HCEC 1CT (cell line): ENCODE data around the gene REV1.
"Not testable (repeated sequence)": the region's sequence is repeated elsewhere in the genome, so short reads cannot be mapped to it uniquely, and the experiment has no call there.

ENCODE experiments used
- DNase-seq: peaks from one replicate; pipeline ENCODE4 v3.0.0-alpha.2; 2017

REV1 gene

GRCh38 chr2:99401841-99402240 lies 88.0 kb downstream of the REV1 start:
- no peak for DNase-seq

- no peak for DNase-seq
Measured at GRCh38 chr2:99399795-99400194, 90.0 kb downstream of the REV1 start.

- DNase-seq, result no peak
Measured at GRCh38 chr2:99399063-99399462, 90.8 kb downstream of the REV1 start.

- no peak for DNase-seq
Measured at GRCh38 chr2:99398303-99398702, 91.5 kb downstream of the REV1 start.

- DNase-seq, result no peak
Measured at GRCh38 chr2:99397266-99397920, 92.4 kb downstream of the REV1 start.

- no peak for DNase-seq
Measured at GRCh38 chr2:99395589-99396130, 94.2 kb downstream of the REV1 start.

GRCh38 chr2:99389946-99390345 lies 99.9 kb downstream of the REV1 start:
- peak; percentile 43 for DNase-seq

GRCh38 chr2:99389371-99389770 lies 100.4 kb downstream of the REV1 start:
- DNase-seq, result peak; percentile 78

- DNase-seq, result no peak
Measured at GRCh38 chr2:99388892-99389291, 100.9 kb downstream of the REV1 start.

- no peak for DNase-seq
Measured at GRCh38 chr2:99386011-99386410, 103.8 kb downstream of the REV1 start.

- no peak for DNase-seq
Measured at GRCh38 chr2:99382143-99382542, 107.7 kb downstream of the REV1 start.

GRCh38 chr2:99380376-99381010 lies 109.3 kb downstream of the REV1 start:
- no peak for DNase-seq

- DNase-seq, result no peak
Measured at GRCh38 chr2:99377879-99378278, 111.9 kb downstream of the REV1 start.

- no peak for DNase-seq
Measured at GRCh38 chr2:99376254-99376864, 113.5 kb downstream of the REV1 start.

GRCh38 chr2:99374747-99375146 lies 115.1 kb downstream of the REV1 start:
- no peak for DNase-seq

- DNase-seq, result no peak
Measured at GRCh38 chr2:99373144-99373543, 116.7 kb downstream of the REV1 start.

GRCh38 chr2:99368854-99369253 lies 121.0 kb downstream of the REV1 start:
- not testable (repeated sequence) for DNase-seq

- no peak for DNase-seq
Measured at GRCh38 chr2:99365661-99366060, 124.2 kb downstream of the REV1 start.

- DNase-seq, result no peak
Measured at GRCh38 chr2:99356853-99357252, 133.0 kb downstream of the REV1 start.

GRCh38 chr2:99354825-99355224 lies 135.0 kb downstream of the REV1 start:
- DNase-seq, result not testable (repeated sequence)

GRCh38 chr2:99354070-99354469 lies 135.7 kb downstream of the REV1 start:
- peak; percentile 20 for DNase-seq
